ENCODE measurements around the gene EPB41. TPM values are rescaled to one million over a fixed set of nuclear protein-coding genes. Genes with fewer than 3 reads are reported as not detected.

Gene EPB41
- total and polyA plus RNA-seq, 4 donors: 10.7 to 189 (median 38.1) TPM

DNA sequence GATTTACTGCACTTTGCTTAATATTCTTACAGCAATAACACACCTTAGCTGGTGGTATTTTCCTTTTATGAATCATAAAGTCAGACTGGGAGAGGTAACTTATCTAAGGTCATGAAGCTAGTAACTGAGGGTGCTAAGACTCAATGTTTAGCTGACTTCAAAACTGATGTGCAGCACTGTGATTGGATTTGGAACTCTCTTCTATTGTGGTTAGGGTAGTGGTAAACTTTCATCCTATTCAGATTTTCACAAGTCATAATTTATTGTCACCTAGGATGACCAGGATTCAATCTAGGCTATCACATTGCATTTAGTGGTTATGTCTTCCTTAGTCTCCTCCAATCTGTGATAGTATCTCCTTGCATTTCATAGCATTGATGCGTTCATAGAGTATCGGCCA, 18.9 kb downstream of the EPB41 start:
- no peak for TF ChIP-seq FOXA1 (IDR thresholded peaks at IDR 0.05)
- TF ChIP-seq HNF4G (IDR thresholded peaks at IDR 0.05): no peak
- TF ChIP-seq, protein P1, sequence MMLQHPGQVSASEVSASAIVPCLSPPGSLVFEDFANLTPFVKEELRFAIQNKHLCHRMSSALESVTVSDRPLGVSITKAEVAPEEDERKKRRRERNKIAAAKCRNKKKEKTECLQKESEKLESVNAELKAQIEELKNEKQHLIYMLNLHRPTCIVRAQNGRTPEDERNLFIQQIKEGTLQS (IDR thresholded peaks at IDR 0.05): no peak
- no peak for TF ChIP-seq REST (IDR thresholded peaks at IDR 0.05)
- no peak for TF ChIP-seq SP1 (IDR thresholded peaks at IDR 0.05)
- no peak for TF ChIP-seq JUND (IDR thresholded peaks at IDR 0.05)
- TF ChIP-seq NR2F2 (IDR thresholded peaks at IDR 0.05): no peak
- no peak for TF ChIP-seq RXRA (IDR thresholded peaks at IDR 0.05)
- TF ChIP-seq FOXA2 (IDR thresholded peaks at IDR 0.05): no peak
- TF ChIP-seq, protein P2, sequence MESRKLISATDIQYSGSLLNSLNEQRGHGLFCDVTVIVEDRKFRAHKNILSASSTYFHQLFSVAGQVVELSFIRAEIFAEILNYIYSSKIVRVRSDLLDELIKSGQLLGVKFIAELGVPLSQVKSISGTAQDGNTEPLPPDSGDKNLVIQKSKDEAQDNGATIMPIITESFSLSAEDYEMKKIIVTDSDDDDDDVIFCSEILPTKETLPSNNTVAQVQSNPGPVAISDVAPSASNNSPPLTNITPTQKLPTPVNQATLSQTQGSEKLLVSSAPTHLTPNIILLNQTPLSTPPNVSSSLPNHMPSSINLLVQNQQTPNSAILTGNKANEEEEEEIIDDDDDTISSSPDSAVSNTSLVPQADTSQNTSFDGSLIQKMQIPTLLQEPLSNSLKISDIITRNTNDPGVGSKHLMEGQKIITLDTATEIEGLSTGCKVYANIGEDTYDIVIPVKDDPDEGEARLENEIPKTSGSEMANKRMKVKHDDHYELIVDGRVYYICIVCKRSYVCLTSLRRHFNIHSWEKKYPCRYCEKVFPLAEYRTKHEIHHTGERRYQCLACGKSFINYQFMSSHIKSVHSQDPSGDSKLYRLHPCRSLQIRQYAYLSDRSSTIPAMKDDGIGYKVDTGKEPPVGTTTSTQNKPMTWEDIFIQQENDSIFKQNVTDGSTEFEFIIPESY (IDR thresholded peaks at IDR 0.05): no peak
- TF ChIP-seq TAF1 (conservative IDR thresholded peaks at IDR 0.05): no peak
- TF ChIP-seq, protein P3, sequence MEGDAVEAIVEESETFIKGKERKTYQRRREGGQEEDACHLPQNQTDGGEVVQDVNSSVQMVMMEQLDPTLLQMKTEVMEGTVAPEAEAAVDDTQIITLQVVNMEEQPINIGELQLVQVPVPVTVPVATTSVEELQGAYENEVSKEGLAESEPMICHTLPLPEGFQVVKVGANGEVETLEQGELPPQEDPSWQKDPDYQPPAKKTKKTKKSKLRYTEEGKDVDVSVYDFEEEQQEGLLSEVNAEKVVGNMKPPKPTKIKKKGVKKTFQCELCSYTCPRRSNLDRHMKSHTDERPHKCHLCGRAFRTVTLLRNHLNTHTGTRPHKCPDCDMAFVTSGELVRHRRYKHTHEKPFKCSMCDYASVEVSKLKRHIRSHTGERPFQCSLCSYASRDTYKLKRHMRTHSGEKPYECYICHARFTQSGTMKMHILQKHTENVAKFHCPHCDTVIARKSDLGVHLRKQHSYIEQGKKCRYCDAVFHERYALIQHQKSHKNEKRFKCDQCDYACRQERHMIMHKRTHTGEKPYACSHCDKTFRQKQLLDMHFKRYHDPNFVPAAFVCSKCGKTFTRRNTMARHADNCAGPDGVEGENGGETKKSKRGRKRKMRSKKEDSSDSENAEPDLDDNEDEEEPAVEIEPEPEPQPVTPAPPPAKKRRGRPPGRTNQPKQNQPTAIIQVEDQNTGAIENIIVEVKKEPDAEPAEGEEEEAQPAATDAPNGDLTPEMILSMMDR (IDR thresholded peaks at IDR 0.05; ENCODE audit: low read depth, low read length, missing input control): no peak
- TF ChIP-seq GABPA (IDR thresholded peaks at IDR 0.05 in 1 of 2, conservative IDR thresholded peaks at IDR 0.05 in 1 of 2): no peak
- TF ChIP-seq MAX (IDR thresholded peaks at IDR 0.05): no peak
- Histone ChIP-seq H3K36me3 (ENCODE audit: control insufficient read depth in 4 of 4, insufficient read depth in 3 of 4, low read depth in 1 of 4, low read length in 3 of 4) (no peaks in the 10 kb centered on the region), H3K27ac (ENCODE audit: low read depth in 1 of 2, low read length in 2 of 2) (no peak overlapping the region), H3K9me3 (ENCODE audit: control insufficient read depth in 4 of 4, low read length in 3 of 4) (peaks cover 0 to 3% (median 1%) of the 10 kb centered on the region in 4 donors), H3K4me3 (ENCODE audit: low read depth in 1 of 3, low read length in 3 of 3) (no peak overlapping the region), H3K27me3 (ENCODE audit: control insufficient read depth in 4 of 4, insufficient read depth in 4 of 4, low read length in 3 of 4) (no peaks in the 10 kb centered on the region), H3K4me1 (ENCODE audit: control insufficient read depth in 4 of 4, insufficient read depth in 4 of 4, low read length in 3 of 4) (no peaks in the 10 kb centered on the region), H3K9ac (ENCODE audit: low read depth in 1 of 2, low read length in 2 of 2) (no peak overlapping the region)
- WGBS: 95% methylated on average over 2 of the region's 2 CpGs
- no peak for DNase-seq (ENCODE audit: low spot score)

GRCh38 chr1:28933918-28934317, 19.5 kb downstream of the EPB41 start:
- Histone ChIP-seq H3K9me3 (ENCODE audit: control insufficient read depth in 4 of 4, low read length in 3 of 4) (peaks cover 0 to 3% (median 2%) of the 10 kb centered on the region in 4 donors), H3K27me3 (ENCODE audit: control insufficient read depth in 4 of 4, insufficient read depth in 4 of 4, low read length in 3 of 4) (no peaks in the 10 kb centered on the region), H3K4me3 (ENCODE audit: low read depth in 1 of 3, low read length in 3 of 3) (no peak overlapping the region), H3K9ac (ENCODE audit: low read depth in 1 of 2, low read length in 2 of 2) (no peak overlapping the region), H3K36me3 (ENCODE audit: control insufficient read depth in 4 of 4, insufficient read depth in 3 of 4, low read depth in 1 of 4, low read length in 3 of 4) (no peaks in the 10 kb centered on the region), H3K4me1 (ENCODE audit: control insufficient read depth in 4 of 4, insufficient read depth in 4 of 4, low read length in 3 of 4) (no peaks in the 10 kb centered on the region), H3K27ac (ENCODE audit: low read depth in 1 of 2, low read length in 2 of 2) (no peak overlapping the region)
- DNase-seq (ENCODE audit: low spot score): no peak
- TF ChIP-seq HNF4A (conservative IDR thresholded peaks at IDR 0.05) (no peak), EGR1 (IDR thresholded peaks at IDR 0.05; ENCODE audit: low read depth in 2 of 2) (no peak), FOXA2 (IDR thresholded peaks at IDR 0.05) (no peak), TAF1 (conservative IDR thresholded peaks at IDR 0.05) (no peak), REST (IDR thresholded peaks at IDR 0.05) (no peak), RAD21 (IDR thresholded peaks at IDR 0.05) (no peak)
- TF ChIP-seq, protein P2 (IDR thresholded peaks at IDR 0.05): no peak

Data from liver (tissue), 9 donors.